ENCODE results near the gene STPG1.

The STPG1 gene

GRCh38 chr1:24426744-24427544, 13.4 kb upstream of the STPG1 start:
- no peak for DNase-seq

- no peak for DNase-seq
These were observed 12.3 kb upstream of the STPG1 start for GRCh38 chr1:24425922-24426321.

- no peak for DNase-seq
These were observed 11.9 kb upstream of the STPG1 start for GRCh38 chr1:24425441-24425840.

GRCh38 chr1:24424990-24425389, 11.4 kb upstream of the STPG1 start:
- DNase-seq = no peak

- no peak for DNase-seq
These were observed 10.6 kb upstream of the STPG1 start for GRCh38 chr1:24424207-24424606.

GRCh38 chr1:24421502-24421901, 7.9 kb upstream of the STPG1 start:
- no peak for DNase-seq

- DNase-seq = no peak
These were observed 7.0 kb upstream of the STPG1 start for GRCh38 chr1:24420547-24420946.

GRCh38 chr1:24418898-24419628, 5.5 kb upstream of the STPG1 start:
- DNase-seq = no peak

- DNase-seq = no peak
These were observed 4.1 kb upstream of the STPG1 start for GRCh38 chr1:24417681-24418080.

- peak; percentile 75 for DNase-seq
These were observed 3.2 kb upstream of the STPG1 start for GRCh38 chr1:24416666-24417391.

GRCh38 chr1:24415910-24416665, 2.5 kb upstream of the STPG1 start:
- DNase-seq = no peak

GRCh38 chr1:24415334-24415909, 1.8 kb upstream of the STPG1 start, which contains the start of gene NIPAL3:
NIPAL3 (plus strand) TSS chr1:24415802; CDS start chr1:24419548, 3,746 bp downstream.
- peak; percentile 99 for DNase-seq

GRCh38 chr1:24414775-24415333, 1.3 kb upstream of the STPG1 start:
- DNase-seq = no peak

- no peak for DNase-seq
These were observed 1.2 kb downstream of the STPG1 start for GRCh38 chr1:24412408-24412807.

GRCh38 chr1:24411963-24412362, 1.6 kb downstream of the STPG1 start:
- no peak for DNase-seq

GRCh38 chr1:24410750-24411149, 2.8 kb downstream of the STPG1 start:
- no peak for DNase-seq

- DNase-seq = no peak
These were observed 4.0 kb downstream of the STPG1 start for GRCh38 chr1:24409535-24409934.

GRCh38 chr1:24406788-24407187, 6.8 kb downstream of the STPG1 start:
- no peak for DNase-seq

GRCh38 chr1:24403806-24404205, 9.8 kb downstream of the STPG1 start:
- DNase-seq = no peak

- no peak for DNase-seq
These were observed 13.5 kb downstream of the STPG1 start for GRCh38 chr1:24400065-24400464.

GRCh38 chr1:24393892-24394291, 19.7 kb downstream of the STPG1 start:
- no peak for DNase-seq

Measured in activated CD4-positive, alpha-beta T cell treated with anti-CD3 and anti-CD28 coated beads, Interleukin-2, amount 50 U/mL, for 16 hours (primary cell).